Esophagus (tissue), 2 donors: ENCODE measurements around the gene CYP1B1. TPM values are rescaled to one million over a fixed set of nuclear protein-coding genes. Genes with fewer than 3 reads are reported as not detected.
A peak's percentile ranks its signal among the peaks of the same experiment; 100 is the strongest.
"Not testable (repeated sequence)": the region's sequence is repeated elsewhere in the genome, so short reads cannot be mapped to it uniquely, and the experiment has no call there.

Experiments used
- H3K27ac ChIP-seq, 2 donors: one replicate each; pipeline ENCODE4 v1.5.1; 2013; ENCODE audit warnings: low read depth in 2 of 2, mild to moderate bottlenecking in 2 of 2, inconsistent platforms in 1 of 2, low read length in 1 of 2, moderate library complexity in 1 of 2
- H3K27me3 ChIP-seq, 2 donors: one replicate each; pipeline ENCODE4 v1.6.1; 2013; ENCODE audit warnings: low read length in 2 of 2, control low read depth in 1 of 2, mild to moderate bottlenecking in 1 of 2; ENCODE audit not compliant: insufficient read depth in 2 of 2, control insufficient read depth in 1 of 2
- H3K36me3 ChIP-seq, 2 donors: one replicate each; pipeline ENCODE4 v1.6.1; 2013; ENCODE audit warnings: low read length in 1 of 2; ENCODE audit not compliant: control insufficient read depth in 2 of 2, insufficient read depth in 2 of 2
- H3K4me1 ChIP-seq, 2 donors: one replicate each; pipeline ENCODE4 v1.6.1; 2013; ENCODE audit warnings: low read length in 1 of 2; ENCODE audit not compliant: control insufficient read depth in 2 of 2, insufficient read depth in 2 of 2
- H3K4me3 ChIP-seq, 2 donors: one replicate each; pipeline ENCODE4 v1.5.1; 2013; ENCODE audit warnings: low read length in 2 of 2, mild to moderate bottlenecking in 2 of 2, low read depth in 1 of 2, moderate library complexity in 1 of 2
- H3K9me3 ChIP-seq, 2 donors: one replicate each; pipeline ENCODE4 v1.6.1; 2013; ENCODE audit warnings: mild to moderate bottlenecking in 2 of 2, low read depth in 1 of 2, low read length in 1 of 2, moderate library complexity in 1 of 2; ENCODE audit not compliant: control insufficient read depth in 2 of 2, insufficient read depth in 1 of 2
- WGBS, 2 donors: extraction: QIAGEN DNeasy Blood & Tissue Kit; methylation state at CpG; one replicate each; pipeline ENCODE4 v1.1.7; 2013; 5-methylcytosine and 5-hydroxymethylcytosine counted together
- polyA plus RNA-seq, 2 donors: library from polyadenylated mRNA; stranded (reverse); fragments of 200-250 nt; gene quantifications; one replicate each; pipeline ENCODE4 v1.2.3, GENCODE V29; 2013
- donor health status: healthy with polysubstance abuse.
- donor health status: Bipolar disorder and iron deficiency.

The CYP1B1 gene
- polyA plus RNA-seq, 2 donors = 1.5 to 8.4 TPM

DNA sequence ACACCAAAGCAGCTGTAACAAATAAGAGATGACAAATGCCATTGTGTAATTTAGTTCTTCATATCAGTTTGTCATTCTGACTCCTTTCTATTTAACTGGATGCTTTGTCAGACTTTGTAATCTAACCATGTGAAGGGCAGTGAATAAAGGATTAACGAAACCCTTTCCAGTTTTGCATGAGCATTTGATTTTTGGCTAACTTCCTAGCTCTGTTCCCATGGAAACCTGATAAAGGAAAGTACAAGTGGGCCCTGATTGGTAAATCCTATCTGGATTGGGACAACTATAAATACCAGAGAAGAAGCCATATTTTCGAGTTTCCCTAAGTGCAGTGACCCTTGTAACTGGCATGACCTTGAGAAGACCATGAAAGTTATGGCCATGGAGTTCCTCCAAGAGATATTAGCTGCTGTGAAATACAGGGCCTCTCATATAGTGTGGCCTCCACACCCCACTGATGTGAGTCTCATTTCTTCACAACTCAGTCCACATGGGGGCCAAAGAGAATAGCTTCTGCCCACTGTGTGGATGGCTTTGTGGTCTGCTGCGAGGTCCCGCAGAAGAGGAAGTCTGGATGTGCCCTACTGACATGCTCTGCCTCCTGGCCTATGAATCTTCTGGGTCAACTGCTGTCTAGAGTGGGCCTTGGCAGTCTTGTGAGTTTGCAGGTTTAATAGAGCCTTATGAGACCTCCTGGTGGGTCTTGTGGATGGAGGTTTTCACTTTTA lies 38.2 kb upstream of the CYP1B1 start:
- Histone ChIP-seq H3K36me3 (no peaks in the 10 kb centered on the region), H3K27ac (peak overlapping the region in 1 of 2 donors; percentile 18), H3K27me3 (no peaks in the 10 kb centered on the region), H3K4me1 (peaks cover 4 to 7% of the 10 kb centered on the region in 2 donors), H3K9me3 (no peaks in the 10 kb centered on the region), H3K4me3 (no peak overlapping the region)
- WGBS, 2 donors = 66 to 81% methylated on average over 4 of the region's 4 CpGs

DNA sequence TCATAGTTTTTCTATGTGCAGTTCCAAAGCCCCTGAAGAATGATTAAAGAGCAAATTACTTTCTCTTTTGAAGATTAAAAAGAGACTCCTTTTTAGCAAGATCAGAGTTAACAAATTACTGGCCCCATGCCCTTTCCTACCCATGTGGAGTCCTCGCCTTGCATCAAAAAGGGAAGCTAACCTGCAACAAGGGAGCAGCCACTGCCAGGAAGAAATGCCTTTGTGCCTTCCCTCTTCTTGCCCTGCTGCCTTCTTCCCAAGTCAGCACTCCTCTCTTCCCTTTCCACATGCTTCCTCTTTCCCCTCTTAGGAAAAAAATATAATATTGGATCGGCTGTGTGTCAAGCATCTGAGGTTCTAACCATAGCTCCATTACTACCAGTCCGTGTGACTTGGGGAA lies 37.1 kb upstream of the CYP1B1 start:
- Histone ChIP-seq H3K4me3 (no peak overlapping the region), H3K9me3 (no peaks in the 10 kb centered on the region), H3K36me3 (no peaks in the 10 kb centered on the region), H3K4me1 (peaks cover 4 to 7% of the 10 kb centered on the region in 2 donors), H3K27me3 (no peaks in the 10 kb centered on the region), H3K27ac (no peak overlapping the region)
- WGBS, 2 donors = 53 to 56% methylated on average over 3 of the region's 3 CpGs

DNA sequence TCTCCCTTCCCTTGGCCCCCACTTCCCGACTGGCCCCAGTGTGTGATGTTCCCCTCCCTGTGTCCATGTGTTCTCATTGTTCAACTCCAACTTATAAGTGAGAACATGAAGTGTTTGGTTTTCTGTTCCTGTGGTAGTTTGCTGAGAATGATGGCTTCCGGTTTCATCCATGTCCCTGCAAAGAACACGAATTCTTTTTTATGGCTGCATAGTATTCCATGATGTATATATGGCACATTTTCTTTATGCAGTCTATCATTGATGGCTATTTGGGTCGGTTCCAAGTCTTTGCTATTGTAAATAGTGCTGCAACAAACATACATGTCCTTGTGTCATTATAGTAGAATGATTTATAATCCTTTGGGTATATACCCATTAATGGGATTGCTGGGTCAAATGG lies 35.4 kb upstream of the CYP1B1 start:
- H3K4me1 ChIP-seq, H3K36me3 ChIP-seq, H3K4me3 ChIP-seq, H3K27ac ChIP-seq, H3K9me3 ChIP-seq, H3K27me3 ChIP-seq: not testable (repeated sequence)
- 88 to 91% methylated on average over 4 of the region's 4 CpGs for WGBS, 2 donors

- H3K4me1 ChIP-seq = peaks cover 6 to 7% of the 10 kb centered on the region in 2 donors
- H3K9me3 ChIP-seq = no peaks in the 10 kb centered on the region
- H3K4me3 ChIP-seq = no peak overlapping the region
- H3K36me3 ChIP-seq = no peaks in the 10 kb centered on the region
- 27 to 30% methylated on average over 4 of the region's 4 CpGs for WGBS, 2 donors
- peak overlapping the region; percentile 61 to 79 for H3K27ac ChIP-seq
- no peaks in the 10 kb centered on the region for H3K27me3 ChIP-seq
Observed at GRCh38 chr2:38109732-38110181, 33.8 kb upstream of the CYP1B1 start.

DNA sequence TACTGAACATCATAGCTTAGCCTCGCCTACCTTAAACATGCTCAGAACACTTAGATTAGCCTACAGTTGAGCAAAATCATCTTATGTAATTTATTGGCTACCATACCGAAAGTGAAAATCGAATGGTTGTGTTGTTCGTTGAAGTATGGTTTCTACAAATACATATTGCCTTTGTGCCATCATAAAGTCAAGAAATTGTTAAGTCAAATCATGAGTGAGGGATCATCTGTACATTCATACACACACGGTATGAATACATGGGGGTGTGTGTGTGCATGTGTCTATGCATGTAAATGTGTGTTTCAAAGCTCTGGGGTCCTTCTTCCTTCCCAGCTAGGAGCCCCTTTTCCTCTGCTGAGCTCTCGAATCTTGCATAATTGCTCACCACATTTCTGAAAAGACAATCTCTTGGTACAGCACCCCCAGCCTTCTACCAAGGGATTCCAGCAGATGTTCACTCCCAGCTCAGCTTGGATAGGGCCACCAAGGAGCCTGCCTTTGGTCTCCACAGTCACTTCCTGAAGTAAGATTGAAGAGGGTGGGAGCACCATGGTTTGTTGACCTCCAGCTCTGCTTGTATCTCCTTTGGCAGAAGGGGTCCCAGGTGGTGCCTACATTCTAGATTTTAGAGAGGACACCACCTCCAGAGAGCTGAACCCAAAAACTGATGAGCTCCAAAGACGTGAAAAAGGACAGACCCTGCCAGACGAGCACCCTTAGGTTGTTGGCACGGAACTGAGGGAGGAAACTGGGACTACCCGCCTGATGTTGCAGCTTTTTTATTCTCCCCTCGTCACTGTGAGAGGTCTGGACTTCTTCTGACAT lies 33.2 kb upstream of the CYP1B1 start:
- peaks cover 6 to 7% of the 10 kb centered on the region in 2 donors for H3K4me1 ChIP-seq
- no peaks in the 10 kb centered on the region for H3K27me3 ChIP-seq
- H3K27ac ChIP-seq = peak overlapping the region; percentile 61 to 79
- no peak overlapping the region for H3K4me3 ChIP-seq
- no peaks in the 10 kb centered on the region for H3K36me3 ChIP-seq
- 50 to 55% methylated on average over 11 of the region's 11 CpGs for WGBS, 2 donors
- no peaks in the 10 kb centered on the region for H3K9me3 ChIP-seq

GRCh38 chr2:38107738-38108410 lies 31.9 kb upstream of the CYP1B1 start:
- Histone ChIP-seq H3K36me3 (no peaks in the 10 kb centered on the region), H3K27me3 (no peaks in the 10 kb centered on the region), H3K4me3 (no peak overlapping the region), H3K4me1 (peaks cover 6 to 7% of the 10 kb centered on the region in 2 donors), H3K9me3 (no peaks in the 10 kb centered on the region), H3K27ac (no peak overlapping the region)
- WGBS, 2 donors = 89 to 91% methylated on average over 17 of the region's 17 CpGs

GRCh38 chr2:38106405-38107094 lies 30.6 kb upstream of the CYP1B1 start:
- Histone ChIP-seq H3K4me3 (no peak overlapping the region), H3K9me3 (no peaks in the 10 kb centered on the region), H3K4me1 (peaks cover 6 to 7% of the 10 kb centered on the region in 2 donors), H3K36me3 (no peaks in the 10 kb centered on the region), H3K27ac (peak overlapping the region; percentile 23 to 66), H3K27me3 (no peaks in the 10 kb centered on the region)
- 60 to 70% methylated on average over 7 of the region's 7 CpGs for WGBS, 2 donors

- Histone ChIP-seq H3K27me3 (no peaks in the 10 kb centered on the region), H3K4me3 (no peak overlapping the region), H3K4me1 (peaks cover 6 to 7% of the 10 kb centered on the region in 2 donors), H3K36me3 (no peaks in the 10 kb centered on the region), H3K9me3 (no peaks in the 10 kb centered on the region), H3K27ac (peak overlapping the region in 1 of 2 donors; percentile 37)
- 89 to 93% methylated on average over 7 of the region's 7 CpGs for WGBS, 2 donors
Observed at GRCh38 chr2:38105922-38106321, 30.0 kb upstream of the CYP1B1 start.

GRCh38 chr2:38104598-38104997 lies 28.6 kb upstream of the CYP1B1 start:
- H3K9me3 ChIP-seq = no peaks in the 10 kb centered on the region
- no peak overlapping the region for H3K27ac ChIP-seq
- no peaks in the 10 kb centered on the region for H3K27me3 ChIP-seq
- H3K4me3 ChIP-seq = no peak overlapping the region
- WGBS, 2 donors = 94 to 97% methylated on average over 3 of the region's 3 CpGs
- H3K4me1 ChIP-seq = peaks cover 3 to 6% of the 10 kb centered on the region in 2 donors
- no peaks in the 10 kb centered on the region for H3K36me3 ChIP-seq
